ENCODE measurements around the gene MAX.

The MAX gene

GRCh38 chr14:65027127-65027799 is 75.1 kb downstream of the MAX start:
- H3K36me3 ChIP-seq (ENCODE audit: insufficient read depth, low read depth, low read length) = peaks cover 25% of the 10 kb centered on the region

GRCh38 chr14:65026526-65026925 is 75.8 kb downstream of the MAX start:
- Histone ChIP-seq H3K27me3 (ENCODE audit: insufficient read depth, low read length) (no peaks in the 10 kb centered on the region), H3K9ac (ENCODE audit: low read depth, low read length) (no peak overlapping the region), H3K4me1 (ENCODE audit: insufficient read depth, low read length) (no peaks in the 10 kb centered on the region), H3K9me3 (ENCODE audit: insufficient read depth, low read depth, low read length) (no peaks in the 10 kb centered on the region), H3K4me3 (ENCODE audit: low read length) (no peak overlapping the region), H3K27ac (ENCODE audit: low read length) (no peak overlapping the region), H3K36me3 (ENCODE audit: insufficient read depth, low read depth, low read length) (peaks cover 21% of the 10 kb centered on the region)

More at GRCh38 chr14:65027127-65027799, 75.1 kb downstream of the MAX start:
- no peaks in the 10 kb centered on the region for H3K9me3 ChIP-seq (ENCODE audit: insufficient read depth, low read depth, low read length)
- no peak overlapping the region for H3K27ac ChIP-seq (ENCODE audit: low read length)
- no peaks in the 10 kb centered on the region for H3K4me1 ChIP-seq (ENCODE audit: insufficient read depth, low read length)
- no peaks in the 10 kb centered on the region for H3K27me3 ChIP-seq (ENCODE audit: insufficient read depth, low read length)
- H3K4me3 ChIP-seq (ENCODE audit: low read length) = no peak overlapping the region
- H3K9ac ChIP-seq (ENCODE audit: low read depth, low read length) = no peak overlapping the region

GRCh38 chr14:65025818-65026217 is 76.5 kb downstream of the MAX start:
- no peaks in the 10 kb centered on the region for H3K4me1 ChIP-seq (ENCODE audit: insufficient read depth, low read length)
- H3K27ac ChIP-seq (ENCODE audit: low read length) = no peak overlapping the region
- H3K9ac ChIP-seq (ENCODE audit: low read depth, low read length) = no peak overlapping the region
- H3K27me3 ChIP-seq (ENCODE audit: insufficient read depth, low read length) = no peaks in the 10 kb centered on the region
- H3K9me3 ChIP-seq (ENCODE audit: insufficient read depth, low read depth, low read length) = no peaks in the 10 kb centered on the region
- no peak overlapping the region for H3K4me3 ChIP-seq (ENCODE audit: low read length)
- peaks cover 21% of the 10 kb centered on the region for H3K36me3 ChIP-seq (ENCODE audit: insufficient read depth, low read depth, low read length)
